ENCODE measurements around the gene PARP8.
"Not testable (repeated sequence)": the region's sequence is repeated elsewhere in the genome, so short reads cannot be mapped to it uniquely, and the experiment has no call there.

DNA sequence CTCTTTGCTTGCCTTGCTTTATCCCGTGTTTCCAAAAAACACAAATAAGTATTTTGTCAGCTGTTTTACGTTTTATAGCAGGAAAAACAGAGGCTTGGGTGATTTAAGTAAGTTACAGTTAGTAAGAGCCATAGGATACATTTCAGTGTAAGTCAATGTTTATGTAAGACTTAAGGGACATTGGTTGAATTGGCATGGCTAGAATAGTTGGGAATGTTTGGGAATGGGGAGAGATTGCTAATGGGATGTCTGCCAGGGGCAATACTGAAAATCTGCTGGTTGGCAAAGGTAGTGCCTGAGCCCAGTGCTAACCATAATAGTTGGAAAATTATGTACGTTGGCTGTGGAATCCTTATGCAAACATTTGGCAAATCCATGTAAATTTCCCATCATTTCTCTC is 7.0 kb downstream of the PARP8 start:
- TF ChIP-seq, protein P1, sequence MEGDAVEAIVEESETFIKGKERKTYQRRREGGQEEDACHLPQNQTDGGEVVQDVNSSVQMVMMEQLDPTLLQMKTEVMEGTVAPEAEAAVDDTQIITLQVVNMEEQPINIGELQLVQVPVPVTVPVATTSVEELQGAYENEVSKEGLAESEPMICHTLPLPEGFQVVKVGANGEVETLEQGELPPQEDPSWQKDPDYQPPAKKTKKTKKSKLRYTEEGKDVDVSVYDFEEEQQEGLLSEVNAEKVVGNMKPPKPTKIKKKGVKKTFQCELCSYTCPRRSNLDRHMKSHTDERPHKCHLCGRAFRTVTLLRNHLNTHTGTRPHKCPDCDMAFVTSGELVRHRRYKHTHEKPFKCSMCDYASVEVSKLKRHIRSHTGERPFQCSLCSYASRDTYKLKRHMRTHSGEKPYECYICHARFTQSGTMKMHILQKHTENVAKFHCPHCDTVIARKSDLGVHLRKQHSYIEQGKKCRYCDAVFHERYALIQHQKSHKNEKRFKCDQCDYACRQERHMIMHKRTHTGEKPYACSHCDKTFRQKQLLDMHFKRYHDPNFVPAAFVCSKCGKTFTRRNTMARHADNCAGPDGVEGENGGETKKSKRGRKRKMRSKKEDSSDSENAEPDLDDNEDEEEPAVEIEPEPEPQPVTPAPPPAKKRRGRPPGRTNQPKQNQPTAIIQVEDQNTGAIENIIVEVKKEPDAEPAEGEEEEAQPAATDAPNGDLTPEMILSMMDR (IDR thresholded peaks at IDR 0.05) = not testable (repeated sequence)
- not testable (repeated sequence) for TF ChIP-seq POLR2A (IDR thresholded peaks at IDR 0.05)
